BLaER1 (cell line): Measurements from ENCODE around the gene ZNF628.

Experiments
- H3K27ac ChIP-seq: shearing (Covaris generic); formaldehyde crosslinking; 2 replicates; pipeline ENCODE4 v1.8.1; 2022
- H3K27me3 ChIP-seq: shearing (Covaris generic); formaldehyde crosslinking; 2 replicates; pipeline ENCODE4 v1.8.1; 2022
- H3K36me3 ChIP-seq: shearing (Covaris generic); formaldehyde crosslinking; 2 replicates; pipeline ENCODE4 v1.8.1; 2022
- H3K4me1 ChIP-seq: shearing (Covaris generic); formaldehyde crosslinking; 2 replicates; pipeline ENCODE4 v1.8.1; 2022
- H3K4me2 ChIP-seq: shearing (Covaris generic); formaldehyde crosslinking; 2 replicates; pipeline ENCODE4 v1.8.1; 2022
- H3K4me3 ChIP-seq: shearing (Covaris generic); formaldehyde crosslinking; 2 replicates; pipeline ENCODE4 v1.8.1; 2022
- H3K9ac ChIP-seq: shearing (Covaris generic); formaldehyde crosslinking; 2 replicates; pipeline ENCODE4 v1.8.1; 2022
- H3K9me3 ChIP-seq: shearing (Covaris generic); formaldehyde crosslinking; 2 replicates; pipeline ENCODE4 v1.8.1; 2022
- H4K20me1 ChIP-seq: shearing (Covaris generic); formaldehyde crosslinking; 2 replicates; pipeline ENCODE4 v1.8.1; 2022
- Cebpa-rat ChIP-seq: shearing (Covaris generic); IDR thresholded peaks from 2 replicates; pipeline ENCODE4 v1.8.1; 2022

ZNF628 gene

GRCh38 chr19:55455576-55456235, 20.7 kb upstream of the ZNF628 start:
- no peak for TF ChIP-seq Cebpa-rat
- Histone ChIP-seq H3K27me3 (peaks cover 35% of the 10 kb centered on the region), H3K9ac (no peak overlapping the region), H3K4me3 (no peak overlapping the region), H3K36me3 (peaks cover 28% of the 10 kb centered on the region), H4K20me1 (peaks cover 82% of the 10 kb centered on the region), H3K4me1 (peaks cover 41% of the 10 kb centered on the region), H3K9me3 (no peaks in the 10 kb centered on the region; the same call in 1 of the 2 replicates), H3K4me2 (no peak overlapping the region), H3K27ac (no peak overlapping the region)

- Histone ChIP-seq H3K9me3 (no peaks in the 10 kb centered on the region; the same call in 1 of the 2 replicates), H3K4me3 (no peak overlapping the region), H4K20me1 (peaks cover 84% of the 10 kb centered on the region), H3K27ac (no peak overlapping the region), H3K36me3 (peaks cover 28% of the 10 kb centered on the region), H3K4me1 (peaks cover 47% of the 10 kb centered on the region), H3K4me2 (no peak overlapping the region), H3K27me3 (peaks cover 29% of the 10 kb centered on the region), H3K9ac (no peak overlapping the region)
- TF ChIP-seq Cebpa-rat = no peak
These were observed 20.1 kb upstream of the ZNF628 start for GRCh38 chr19:55456347-55456746.

- Histone ChIP-seq H3K4me1 (peaks cover 48% of the 10 kb centered on the region), H3K9ac (no peak overlapping the region), H3K36me3 (peaks cover 28% of the 10 kb centered on the region), H4K20me1 (peaks cover 76% of the 10 kb centered on the region), H3K27ac (no peak overlapping the region), H3K9me3 (no peaks in the 10 kb centered on the region; the same call in 1 of the 2 replicates), H3K27me3 (peaks cover 13% of the 10 kb centered on the region), H3K4me2 (no peak overlapping the region), H3K4me3 (no peak overlapping the region)
- TF ChIP-seq Cebpa-rat = no peak
These were observed 18.5 kb upstream of the ZNF628 start for GRCh38 chr19:55457683-55458457.

GRCh38 chr19:55459551-55459949, 16.9 kb upstream of the ZNF628 start:
- TF ChIP-seq Cebpa-rat = no peak
- no peaks in the 10 kb centered on the region for H3K27me3 ChIP-seq
- H3K4me1 ChIP-seq = peaks cover 61% of the 10 kb centered on the region
- H3K27ac ChIP-seq = peak overlapping the region; percentile 18; the same call in 1 of the 2 replicates
- H3K4me3 ChIP-seq = no peak overlapping the region
- H3K4me2 ChIP-seq = peak overlapping the region; percentile 94
- H3K9me3 ChIP-seq = no peaks in the 10 kb centered on the region
- 0 out of 2 replicates have a peak overlapping the region, but pooled peaks have one; percentile 34 for H3K9ac ChIP-seq
- peaks cover 60% of the 10 kb centered on the region for H4K20me1 ChIP-seq
- H3K36me3 ChIP-seq = peaks cover 22% of the 10 kb centered on the region

GRCh38 chr19:55459950-55460657, 16.3 kb upstream of the ZNF628 start:
- no peaks in the 10 kb centered on the region for H3K9me3 ChIP-seq
- no peaks in the 10 kb centered on the region for H3K27me3 ChIP-seq
- TF ChIP-seq Cebpa-rat = no peak
- H4K20me1 ChIP-seq = peaks cover 54% of the 10 kb centered on the region
- peak overlapping the region; percentile 18; the same call in 1 of the 2 replicates for H3K27ac ChIP-seq
- H3K4me3 ChIP-seq = peak overlapping the region; percentile 92; the same call in 1 of the 2 replicates
- peak overlapping the region; percentile 94 for H3K4me2 ChIP-seq
- H3K9ac ChIP-seq = 0 out of 2 replicates have a peak overlapping the region, but pooled peaks have one; percentile 94
- H3K36me3 ChIP-seq = peaks cover 18% of the 10 kb centered on the region
- H3K4me1 ChIP-seq = peaks cover 61% of the 10 kb centered on the region

GRCh38 chr19:55460670-55461258, 15.7 kb upstream of the ZNF628 start:
- Histone ChIP-seq H3K4me2 (peak overlapping the region; percentile 94), H3K9ac (peak overlapping the region; percentile 94), H3K4me3 (peak overlapping the region; percentile 92), H3K36me3 (peaks cover 12% of the 10 kb centered on the region), H3K27me3 (no peaks in the 10 kb centered on the region), H4K20me1 (peaks cover 48% of the 10 kb centered on the region), H3K27ac (peak overlapping the region; percentile 96), H3K9me3 (no peaks in the 10 kb centered on the region), H3K4me1 (peaks cover 61% of the 10 kb centered on the region)
- no peak for TF ChIP-seq Cebpa-rat

- peaks cover 5% of the 10 kb centered on the region for H3K36me3 ChIP-seq
- H3K27ac ChIP-seq = peak within 1 kb of the TSS; percentile 96
- H3K9ac ChIP-seq = peak within 1 kb of the TSS; percentile 94
- H3K9me3 ChIP-seq = no peaks in the 10 kb centered on the region
- H3K4me3 ChIP-seq = peak within 1 kb of the TSS; percentile 92
- TF ChIP-seq Cebpa-rat = no peak
- no peaks in the 10 kb centered on the region for H3K27me3 ChIP-seq
- H4K20me1 ChIP-seq = peaks cover 45% of the 10 kb centered on the region
- H3K4me1 ChIP-seq = peaks cover 61% of the 10 kb centered on the region
- peak within 1 kb of the TSS; percentile 94 for H3K4me2 ChIP-seq
These were observed 15.0 kb upstream of the ZNF628 start, which contains the start of gene ISOC2 for GRCh38 chr19:55461259-55461973. ISOC2 (minus strand) TSS chr19:55461642; CDS start chr19:55456486, 5,156 bp downstream.

- H3K36me3 ChIP-seq = no peaks in the 10 kb centered on the region
- no peaks in the 10 kb centered on the region for H3K27me3 ChIP-seq
- H3K9ac ChIP-seq = peak overlapping the region; percentile 59; the same call in 1 of the 2 replicates
- no peaks in the 10 kb centered on the region for H3K9me3 ChIP-seq
- peak overlapping the region; percentile 83 for H3K4me2 ChIP-seq
- peaks cover 38% of the 10 kb centered on the region for H4K20me1 ChIP-seq
- no peak for TF ChIP-seq Cebpa-rat
- peaks cover 61% of the 10 kb centered on the region for H3K4me1 ChIP-seq
- H3K27ac ChIP-seq = peak overlapping the region; percentile 59; the same call in 1 of the 2 replicates
- peak overlapping the region; percentile 92 for H3K4me3 ChIP-seq
These were observed 14.3 kb upstream of the ZNF628 start for GRCh38 chr19:55461974-55462626.
